OCI-LY7 (cell line): Measurements from ENCODE around the gene SLC10A7.

Source experiments
- EZH2phosphoT487 ChIP-seq: fragments of 200-600 bp; sonication (generic); IDR thresholded peaks from 2 replicates; pipeline ENCODE4 v1.6.1; 2018; ENCODE audit warnings: low read depth, borderline replicate concordance, mild to moderate bottlenecking, mixed run types, antibody characterized with exemption, low read length, moderate library complexity, mixed read lengths
- TF ChIP-seq, protein P1 (sequence below): fragments of 200-600 bp; sonication (generic); conservative IDR thresholded peaks from 2 replicates; pipeline ENCODE4 v1.5.1; 2014; ENCODE audit warnings: mild to moderate bottlenecking, antibody characterized with exemption, low read length, moderate library complexity, mixed read lengths

DNA sequence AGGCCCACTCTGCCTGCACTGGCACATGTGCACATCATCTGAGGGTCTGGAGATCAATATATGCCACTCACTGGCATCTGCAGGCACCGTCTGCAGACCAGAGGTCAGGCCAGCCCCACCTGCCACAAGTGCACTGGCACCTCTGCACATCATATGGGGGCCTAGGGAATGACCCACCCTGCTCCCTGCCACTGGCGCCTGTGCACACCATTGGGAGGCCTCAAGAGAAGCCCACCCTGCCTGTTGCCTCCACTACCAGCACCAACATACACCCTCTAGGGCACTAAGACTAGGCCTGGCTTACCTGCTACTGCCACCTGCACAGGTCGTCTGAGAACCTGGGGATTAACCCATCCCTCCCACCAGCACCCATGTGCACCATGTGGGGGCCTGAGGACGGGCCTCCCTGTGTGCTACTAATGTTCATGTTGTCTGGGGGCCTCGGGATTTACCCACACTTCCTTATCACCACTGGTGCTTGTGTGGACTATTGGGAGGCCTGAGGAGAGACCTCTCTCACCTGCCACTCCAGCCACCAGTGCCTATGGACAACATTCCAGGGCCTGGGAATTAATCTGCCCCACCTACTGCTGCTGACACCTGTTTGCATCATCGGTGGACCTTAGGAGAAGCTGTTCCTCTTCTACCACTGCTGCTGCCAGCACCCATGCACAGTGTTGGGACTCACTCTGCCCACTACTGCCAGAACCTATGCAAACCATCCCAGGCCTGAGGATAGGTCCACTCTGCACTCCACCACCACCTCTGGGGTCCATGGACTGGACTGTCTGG, 193.7 kb downstream of the SLC10A7 start:
- no peak for TF ChIP-seq EZH2phosphoT487
- TF ChIP-seq, protein P1, sequence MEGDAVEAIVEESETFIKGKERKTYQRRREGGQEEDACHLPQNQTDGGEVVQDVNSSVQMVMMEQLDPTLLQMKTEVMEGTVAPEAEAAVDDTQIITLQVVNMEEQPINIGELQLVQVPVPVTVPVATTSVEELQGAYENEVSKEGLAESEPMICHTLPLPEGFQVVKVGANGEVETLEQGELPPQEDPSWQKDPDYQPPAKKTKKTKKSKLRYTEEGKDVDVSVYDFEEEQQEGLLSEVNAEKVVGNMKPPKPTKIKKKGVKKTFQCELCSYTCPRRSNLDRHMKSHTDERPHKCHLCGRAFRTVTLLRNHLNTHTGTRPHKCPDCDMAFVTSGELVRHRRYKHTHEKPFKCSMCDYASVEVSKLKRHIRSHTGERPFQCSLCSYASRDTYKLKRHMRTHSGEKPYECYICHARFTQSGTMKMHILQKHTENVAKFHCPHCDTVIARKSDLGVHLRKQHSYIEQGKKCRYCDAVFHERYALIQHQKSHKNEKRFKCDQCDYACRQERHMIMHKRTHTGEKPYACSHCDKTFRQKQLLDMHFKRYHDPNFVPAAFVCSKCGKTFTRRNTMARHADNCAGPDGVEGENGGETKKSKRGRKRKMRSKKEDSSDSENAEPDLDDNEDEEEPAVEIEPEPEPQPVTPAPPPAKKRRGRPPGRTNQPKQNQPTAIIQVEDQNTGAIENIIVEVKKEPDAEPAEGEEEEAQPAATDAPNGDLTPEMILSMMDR: no peak
